Stimulated activated CD4-positive, alpha-beta T cell treated with anti-CD3 and anti-CD28 coated beads, Interleukin-12 subunit alpha, Interleukin-12 subunit beta, amount 100 ng/mL, for 24 hours (primary cell): Measurements from ENCODE around the gene APOA5.

ENCODE experiments used
- DNase-seq, 2 experiments: peaks; one replicate each; pipeline ENCODE4 v3.0.0-alpha.2; 2020; ENCODE audit warnings: low read depth in 2 of 2

The APOA5 gene

GRCh38 chr11:116797816-116798215 lies 6.1 kb upstream of the APOA5 start:
- DNase-seq: no peak

- no peak for DNase-seq
Measured at GRCh38 chr11:116796548-116796947, 4.9 kb upstream of the APOA5 start.

GRCh38 chr11:116794851-116795250 lies 3.2 kb upstream of the APOA5 start:
- no peak for DNase-seq

GRCh38 chr11:116793772-116794097 lies 2.1 kb upstream of the APOA5 start:
- DNase-seq: no peak

- no peak for DNase-seq
Measured at GRCh38 chr11:116792869-116793771, 1.4 kb upstream of the APOA5 start.

- DNase-seq: no peak
Measured at GRCh38 chr11:116792144-116792868, 627 bp upstream of the APOA5 start.

- peak; percentile 45 to 79 for DNase-seq
Measured at GRCh38 chr11:116791002-116791812, 472 bp downstream of the APOA5 start.

- DNase-seq: no peak
Measured at GRCh38 chr11:116790167-116791001, 1.3 kb downstream of the APOA5 start.

- DNase-seq: no peak
Measured at GRCh38 chr11:116788975-116789374, 2.7 kb downstream of the APOA5 start.

GRCh38 chr11:116788534-116788933 lies 3.1 kb downstream of the APOA5 start:
- DNase-seq: no peak

- DNase-seq: peak; percentile 72 to 84
Measured at GRCh38 chr11:116787786-116788486, 3.7 kb downstream of the APOA5 start, which contains the start of gene ZPR1. Gene ZPR1 (minus strand): TSS chr11:116788023. CDS start chr11:116787990, 33 bp downstream.

- no peak for DNase-seq
Measured at GRCh38 chr11:116787436-116787785, 4.3 kb downstream of the APOA5 start.

- no peak for DNase-seq
Measured at GRCh38 chr11:116786966-116787365, 4.7 kb downstream of the APOA5 start.

GRCh38 chr11:116786326-116786725 lies 5.4 kb downstream of the APOA5 start:
- DNase-seq: no peak

- no peak for DNase-seq
Measured at GRCh38 chr11:116782728-116783127, 9.0 kb downstream of the APOA5 start.

GRCh38 chr11:116778556-116778955 lies 13.1 kb downstream of the APOA5 start:
- DNase-seq: no peak

GRCh38 chr11:116777056-116777455 lies 14.6 kb downstream of the APOA5 start:
- DNase-seq: no peak

- no peak for DNase-seq
Measured at GRCh38 chr11:116776522-116776984, 15.1 kb downstream of the APOA5 start.

GRCh38 chr11:116775975-116776374 lies 15.7 kb downstream of the APOA5 start:
- no peak for DNase-seq

- no peak for DNase-seq
Measured at GRCh38 chr11:116774661-116775060, 17.0 kb downstream of the APOA5 start.
